ENCODE data around the gene BACH2.

BACH2 gene

DNA sequence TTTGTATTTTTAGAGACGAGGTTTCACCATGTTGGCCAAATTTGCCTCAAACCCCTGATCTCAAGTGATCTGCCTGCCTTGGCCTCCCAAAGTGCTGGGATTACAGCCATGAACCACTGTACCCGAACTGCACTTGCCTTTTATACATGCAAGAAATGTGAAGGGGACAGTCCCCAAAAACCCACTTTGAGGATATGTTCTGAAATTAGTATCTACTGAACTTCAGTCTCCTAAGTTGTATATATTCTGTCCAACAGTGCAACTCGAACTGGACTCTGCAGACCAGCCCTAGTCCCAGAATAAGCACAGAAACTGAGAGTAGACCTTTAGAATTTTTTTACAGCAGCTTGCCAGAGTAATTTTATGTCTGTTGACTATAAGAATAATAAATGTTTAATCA, 28.5 kb downstream of the BACH2 start:
- DNase-seq (ENCODE audit: low read depth): no peak
- TF ChIP-seq, protein P1, sequence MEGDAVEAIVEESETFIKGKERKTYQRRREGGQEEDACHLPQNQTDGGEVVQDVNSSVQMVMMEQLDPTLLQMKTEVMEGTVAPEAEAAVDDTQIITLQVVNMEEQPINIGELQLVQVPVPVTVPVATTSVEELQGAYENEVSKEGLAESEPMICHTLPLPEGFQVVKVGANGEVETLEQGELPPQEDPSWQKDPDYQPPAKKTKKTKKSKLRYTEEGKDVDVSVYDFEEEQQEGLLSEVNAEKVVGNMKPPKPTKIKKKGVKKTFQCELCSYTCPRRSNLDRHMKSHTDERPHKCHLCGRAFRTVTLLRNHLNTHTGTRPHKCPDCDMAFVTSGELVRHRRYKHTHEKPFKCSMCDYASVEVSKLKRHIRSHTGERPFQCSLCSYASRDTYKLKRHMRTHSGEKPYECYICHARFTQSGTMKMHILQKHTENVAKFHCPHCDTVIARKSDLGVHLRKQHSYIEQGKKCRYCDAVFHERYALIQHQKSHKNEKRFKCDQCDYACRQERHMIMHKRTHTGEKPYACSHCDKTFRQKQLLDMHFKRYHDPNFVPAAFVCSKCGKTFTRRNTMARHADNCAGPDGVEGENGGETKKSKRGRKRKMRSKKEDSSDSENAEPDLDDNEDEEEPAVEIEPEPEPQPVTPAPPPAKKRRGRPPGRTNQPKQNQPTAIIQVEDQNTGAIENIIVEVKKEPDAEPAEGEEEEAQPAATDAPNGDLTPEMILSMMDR (IDR thresholded peaks at IDR 0.05; ENCODE audit: low read depth, low read length, missing control alignments): no peak
- H3K4me3 ChIP-seq (ENCODE audit: low read depth, low read length): no peak overlapping the region

DNA sequence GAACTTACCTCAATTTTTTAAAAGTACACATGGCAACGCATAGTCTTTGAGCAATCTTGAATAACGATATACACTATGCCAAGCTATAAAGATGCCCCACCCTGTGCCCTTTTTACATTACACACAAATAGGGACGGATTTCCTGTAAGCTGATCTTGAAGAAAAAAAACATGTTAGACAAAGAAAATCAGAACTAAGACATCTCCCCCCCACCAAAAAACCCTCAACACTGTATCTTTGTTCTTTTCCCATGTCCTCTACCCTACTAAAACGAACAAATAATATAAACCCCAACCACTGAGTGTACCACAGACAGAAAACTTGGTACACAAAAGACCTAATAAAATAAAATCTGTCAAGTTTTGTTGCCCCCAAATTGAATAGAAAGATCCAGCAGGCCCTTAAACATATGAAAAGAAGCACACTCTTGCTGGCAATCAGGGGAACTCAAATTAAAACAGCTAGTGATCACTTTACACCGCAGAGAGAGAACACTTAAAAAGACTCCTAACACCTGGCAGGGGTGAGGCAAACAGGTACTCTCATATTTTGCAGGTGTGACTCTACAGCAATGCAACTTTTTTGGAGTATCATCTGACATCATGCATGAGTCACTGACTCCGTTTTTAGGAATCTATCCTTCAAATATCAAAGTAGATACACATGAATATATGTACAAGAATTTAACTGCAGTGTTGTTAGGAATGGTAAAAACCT, 29.6 kb downstream of the BACH2 start:
- DNase-seq (ENCODE audit: low read depth): no peak
- H3K4me3 ChIP-seq (ENCODE audit: low read depth, low read length): no peak overlapping the region
- TF ChIP-seq, protein P1 (IDR thresholded peaks at IDR 0.05; ENCODE audit: low read depth, low read length, missing control alignments): no peak

DNA sequence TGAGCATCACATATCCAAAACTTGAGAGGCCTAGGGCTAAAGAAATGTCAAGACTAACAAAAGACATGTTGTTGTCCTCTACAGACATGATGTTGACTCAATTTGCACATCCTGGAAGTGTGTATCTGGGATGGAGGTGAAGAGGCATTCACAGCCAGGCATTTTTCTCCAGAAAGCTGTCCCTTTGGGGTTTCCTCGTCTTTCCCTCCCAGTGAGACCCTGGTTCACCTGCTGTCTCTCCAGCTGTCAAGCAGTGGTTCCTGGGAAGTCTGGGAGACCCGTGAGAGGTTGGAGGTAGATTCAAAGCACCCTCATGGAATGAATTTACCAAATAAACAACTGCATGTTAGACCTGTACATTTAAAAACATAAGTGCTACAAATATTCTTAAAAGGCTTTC, 32.1 kb downstream of the BACH2 start:
- DNase-seq (ENCODE audit: low read depth): no peak
- H3K4me3 ChIP-seq (ENCODE audit: low read depth, low read length): no peak overlapping the region

DNA sequence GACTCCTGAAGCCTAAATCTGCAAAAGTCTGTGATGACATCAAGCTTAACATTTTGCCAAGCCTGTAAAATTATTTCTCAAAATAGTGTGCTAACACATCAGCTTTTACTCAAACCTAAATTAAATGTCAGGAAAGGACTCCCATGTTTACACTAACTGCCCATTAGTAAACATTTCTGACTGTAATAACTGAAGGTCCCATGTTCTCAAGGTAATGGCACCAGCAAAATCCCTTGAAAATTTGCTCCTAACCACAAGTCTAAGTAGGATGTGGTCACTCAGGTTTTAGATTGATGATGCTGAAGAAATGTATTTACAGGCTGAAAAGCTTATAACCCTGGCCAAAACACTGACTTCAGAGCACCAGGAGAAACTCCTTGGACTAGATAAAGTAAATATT, 33.0 kb downstream of the BACH2 start:
- no peak overlapping the region for H3K4me3 ChIP-seq (ENCODE audit: low read depth, low read length)
- TF ChIP-seq, protein P1 (IDR thresholded peaks at IDR 0.05; ENCODE audit: low read depth, low read length, missing control alignments): no peak
- no peak for DNase-seq (ENCODE audit: low read depth)

More for the DNA sequence above, 32.1 kb downstream of the BACH2 start:
- TF ChIP-seq, protein P1 (IDR thresholded peaks at IDR 0.05; ENCODE audit: low read depth, low read length, missing control alignments): no peak

DNA sequence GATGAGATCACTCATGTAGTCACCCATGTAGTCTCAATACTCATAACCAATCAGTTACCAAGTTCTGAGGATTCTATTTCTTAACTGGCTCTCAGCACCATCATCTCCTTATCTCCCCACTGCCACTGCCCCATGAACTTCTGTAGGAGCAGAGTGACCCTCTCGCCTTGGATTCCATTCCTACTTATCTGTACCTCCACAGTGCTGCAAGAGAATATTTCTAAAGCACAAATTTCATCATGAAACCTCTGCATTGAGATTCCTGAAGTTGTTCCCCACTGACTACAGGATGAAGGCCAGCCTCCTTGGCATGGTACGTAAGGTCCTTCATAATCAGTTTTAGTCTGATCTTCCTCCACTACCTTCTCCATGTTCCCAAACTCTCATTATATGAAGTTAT, 34.8 kb downstream of the BACH2 start:
- no peak overlapping the region for H3K4me3 ChIP-seq (ENCODE audit: low read depth, low read length)
- TF ChIP-seq, protein P1 (IDR thresholded peaks at IDR 0.05; ENCODE audit: low read depth, low read length, missing control alignments): no peak
- DNase-seq (ENCODE audit: low read depth): no peak

DNA sequence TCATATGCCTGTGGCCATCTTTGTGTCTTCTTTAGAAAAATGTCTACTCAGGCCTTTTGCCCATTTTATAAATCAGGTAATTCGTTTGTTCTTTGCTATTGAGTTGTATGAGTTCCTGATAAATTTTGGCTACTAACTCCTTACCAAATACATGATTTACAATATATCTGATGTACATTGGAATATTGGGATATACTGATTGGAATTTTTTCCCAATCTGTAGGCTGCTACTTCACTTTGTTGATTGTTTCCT, 39.2 kb downstream of the BACH2 start:
- DNase-seq (ENCODE audit: low read depth): no peak
- TF ChIP-seq, protein P1 (IDR thresholded peaks at IDR 0.05; ENCODE audit: low read depth, low read length, missing control alignments): no peak
- no peak overlapping the region for H3K4me3 ChIP-seq (ENCODE audit: low read depth, low read length)
